Measurements from ENCODE around the gene BPIFB3. TPM values are rescaled to one million over a fixed set of nuclear protein-coding genes. Genes with fewer than 3 reads are reported as not detected.

Gene BPIFB3
- total RNA-seq, 2 experiments from 2014 or later: not detected

GRCh38 chr20:33054381-33054780 is 678 bp downstream of the BPIFB3 start:
- Mint-ChIP-seq H3K9me3 (no peaks in the 10 kb centered on the region), H3K36me3 (ENCODE audit: low read depth) (no peaks in the 10 kb centered on the region), H3K4me3 (no peak overlapping the region), H3K27ac (no peak overlapping the region), H3K4me1 (ENCODE audit: low read depth) (no peaks in the 10 kb centered on the region), H3K27me3 (no peaks in the 10 kb centered on the region)
- H3K36me3 ChIP-seq (ENCODE audit: insufficient read depth, low read length): no peaks in the 10 kb centered on the region
- H3K27me3 ChIP-seq (ENCODE audit: control insufficient read depth in 1 of 2, insufficient read depth in 2 of 2, low read length in 2 of 2): no peaks in the 10 kb centered on the region
- ChIA-PET POLR2A (interaction anchor here (0.9 kb wide), 1 partner anchor 82 kb away, joined by 3 read pairs; no protein-coding TSS in a partner anchor), CTCF (no interaction called here)
- no peak for ATAC-seq (ENCODE audit: poor library complexity)
- no peak overlapping the region for H3K27ac ChIP-seq (ENCODE audit: low read depth in 1 of 2, low read length in 2 of 2)
- DNase-seq: no peak
- TF ChIP-seq CTCF (IDR thresholded peaks at IDR 0.05): no peak
- H3K9me3 ChIP-seq (ENCODE audit: control insufficient read depth in 1 of 2, insufficient read depth in 1 of 2, low read length in 2 of 2): no peaks in the 10 kb centered on the region
- intact Hi-C loops (cut with DNase I, micrococcal nuclease): no loop called here
- H3K4me1 ChIP-seq (ENCODE audit: insufficient read depth, low read length): no peaks in the 10 kb centered on the region
- H3K4me3 ChIP-seq (ENCODE audit: low read length): no peak overlapping the region

DNA sequence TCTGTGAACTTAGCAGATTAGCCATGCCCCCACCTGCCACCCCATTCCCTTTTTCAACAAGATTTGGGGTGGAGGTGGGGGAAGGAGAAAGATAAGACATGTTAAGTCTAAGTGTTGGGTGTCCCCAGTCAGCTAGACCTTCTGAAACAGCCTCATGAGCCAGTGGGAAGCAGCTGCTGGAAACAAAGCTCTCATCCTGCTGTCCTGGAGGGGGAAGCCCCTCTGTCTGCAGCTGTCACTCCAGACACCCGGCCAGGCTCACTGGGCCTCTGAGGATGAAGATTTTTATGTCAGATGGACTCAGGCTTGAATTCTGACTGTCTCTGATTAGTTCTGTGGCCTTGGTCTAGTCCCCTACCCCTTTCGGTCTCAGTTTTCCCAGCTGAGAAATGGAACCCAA is 1.1 kb downstream of the BPIFB3 start:
- DNase-seq: no peak
- ChIA-PET CTCF (no interaction called here), POLR2A (interaction anchor here (0.9 kb wide), 1 partner anchor 82 kb away, joined by 3 read pairs; no protein-coding TSS in a partner anchor)
- H3K4me1 ChIP-seq (ENCODE audit: insufficient read depth, low read length): no peaks in the 10 kb centered on the region
- intact Hi-C loops (cut with DNase I, micrococcal nuclease): no loop called here
- no peaks in the 10 kb centered on the region for H3K27me3 ChIP-seq (ENCODE audit: control insufficient read depth in 1 of 2, insufficient read depth in 2 of 2, low read length in 2 of 2)
- H3K36me3 ChIP-seq (ENCODE audit: insufficient read depth, low read length): no peaks in the 10 kb centered on the region
- Mint-ChIP-seq H3K36me3 (ENCODE audit: low read depth) (no peaks in the 10 kb centered on the region), H3K27ac (no peak overlapping the region), H3K4me1 (ENCODE audit: low read depth) (no peaks in the 10 kb centered on the region), H3K27me3 (no peaks in the 10 kb centered on the region), H3K4me3 (no peak overlapping the region), H3K9me3 (no peaks in the 10 kb centered on the region)
- TF ChIP-seq CTCF (IDR thresholded peaks at IDR 0.05): no peak
- H3K4me3 ChIP-seq (ENCODE audit: low read length): no peak overlapping the region
- ATAC-seq (ENCODE audit: poor library complexity): no peak
- no peak overlapping the region for H3K27ac ChIP-seq (ENCODE audit: low read depth in 1 of 2, low read length in 2 of 2)
- H3K9me3 ChIP-seq (ENCODE audit: control insufficient read depth in 1 of 2, insufficient read depth in 1 of 2, low read length in 2 of 2): no peaks in the 10 kb centered on the region

DNA sequence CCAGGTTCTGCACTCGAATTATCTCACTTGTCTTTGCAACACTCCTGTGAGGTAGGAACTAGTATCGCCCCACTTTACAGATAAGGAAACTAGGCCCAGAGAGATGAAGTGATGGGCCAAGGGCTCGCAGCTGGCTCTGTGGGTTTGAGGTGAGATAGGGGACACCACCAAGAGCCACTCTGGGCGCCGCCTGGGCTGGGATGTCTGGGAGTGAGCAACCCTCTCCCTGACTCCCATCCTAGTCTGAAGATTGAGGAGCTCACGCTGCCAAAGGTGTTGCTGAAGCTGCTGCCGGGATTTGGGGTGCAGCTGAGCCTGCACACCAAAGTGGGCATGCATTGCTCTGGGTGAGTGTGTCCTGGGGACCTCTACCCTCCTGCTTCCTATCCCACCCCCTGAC is 5.4 kb downstream of the BPIFB3 start:
- Histone ChIP-seq H3K4me1 (ENCODE audit: insufficient read depth, low read length) (no peaks in the 10 kb centered on the region), H3K27me3 (ENCODE audit: control insufficient read depth in 1 of 2, insufficient read depth in 2 of 2, low read length in 2 of 2) (no peaks in the 10 kb centered on the region), H3K4me3 (ENCODE audit: low read length) (no peak overlapping the region), H3K27ac (ENCODE audit: low read depth in 1 of 2, low read length in 2 of 2) (no peak overlapping the region), H3K9me3 (ENCODE audit: control insufficient read depth in 1 of 2, insufficient read depth in 1 of 2, low read length in 2 of 2) (no peaks in the 10 kb centered on the region), H3K36me3 (ENCODE audit: insufficient read depth, low read length) (no peaks in the 10 kb centered on the region)
- no peak for TF ChIP-seq CTCF (IDR thresholded peaks at IDR 0.05)
- Mint-ChIP-seq H3K27ac (no peak overlapping the region), H3K4me1 (ENCODE audit: low read depth) (no peaks in the 10 kb centered on the region), H3K27me3 (no peaks in the 10 kb centered on the region), H3K9me3 (no peaks in the 10 kb centered on the region), H3K36me3 (ENCODE audit: low read depth) (no peaks in the 10 kb centered on the region), H3K4me3 (no peak overlapping the region)
- DNase-seq (no peak), ATAC-seq (ENCODE audit: poor library complexity) (no peak)
- intact Hi-C loops (cut with DNase I, micrococcal nuclease): no loop called here
- CTCF ChIA-PET: no interaction called here
- POLR2A ChIA-PET: no interaction called here

All from CD4-positive, alpha-beta T cell (primary cell).